Measurements from ENCODE around the gene MAP2K5.

The MAP2K5 gene

GRCh38 chr15:67680641-67681040 lies 138.1 kb downstream of the MAP2K5 start (continued):
- TF ChIP-seq BCL6B (tag by site-specific recombination; IDR thresholded peaks at IDR 0.05) (peak; percentile 54; the same call in 1 of the 2 replicates), ZNF350 (tag by site-specific recombination; IDR thresholded peaks at IDR 0.05) (peak; percentile 50; the same call in 1 of the 2 replicates), ZNF555 (tag by site-specific recombination; conservative IDR thresholded peaks at IDR 0.05) (no peak), ZNF692 (tag by site-specific recombination; IDR thresholded peaks at IDR 0.05) (peak; percentile 62), SETDB1 (IDR thresholded peaks at IDR 0.05; ENCODE audit: insufficient read length, low read length) (no peak), ZXDB (tag by site-specific recombination; IDR thresholded peaks at IDR 0.05) (0 out of 2 replicates have a peak, but pooled peaks have one; percentile 37)

GRCh38 chr15:67685008-67685599 lies 142.6 kb downstream of the MAP2K5 start:
- POLR2A ChIA-PET: no interaction called here
- CTCF ChIA-PET: no interaction called here
- TF ChIP-seq KLF8 (tag by site-specific recombination; IDR thresholded peaks at IDR 0.05) (0 out of 2 replicates have a peak, but pooled peaks have one; percentile 28), ZNF404 (tag by site-specific recombination; IDR thresholded peaks at IDR 0.05) (0 out of 2 replicates have a peak, but pooled peaks have one; percentile 41), ZBTB44 (tag by site-specific recombination; IDR thresholded peaks at IDR 0.05) (peak; percentile 14; the same call in 1 of the 2 replicates), ZNF610 (tag by site-specific recombination; IDR thresholded peaks at IDR 0.05; ENCODE audit: borderline replicate concordance) (peak; percentile 81), ZSCAN23 (tag by site-specific recombination; IDR thresholded peaks at IDR 0.05) (no peak), REPIN1 (tag by site-specific recombination; IDR thresholded peaks at IDR 0.05; ENCODE audit: low read depth) (no peak), ZNF473 (tag by site-specific recombination; IDR thresholded peaks at IDR 0.05) (no peak), ZNF274 (IDR thresholded peaks at IDR 0.05; ENCODE audit: low read length) (no peak), ZNF274 (tag by site-specific recombination; IDR thresholded peaks at IDR 0.05; ENCODE audit: borderline replicate concordance) (no peak), ZNF155 (tag by site-specific recombination; IDR thresholded peaks at IDR 0.05) (no peak), ZNF510 (tag by site-specific recombination; IDR thresholded peaks at IDR 0.05; ENCODE audit: insufficient replicate concordance) (peak; percentile 58), ZNF548 (tag by site-specific recombination; IDR thresholded peaks at IDR 0.05) (no peak), HOXD13 (CRISPR knock-in tag; IDR thresholded peaks at IDR 0.05; ENCODE audit: borderline replicate concordance) (no peak), ZNF184 (tag by site-specific recombination; IDR thresholded peaks at IDR 0.05) (peak; percentile 70; the same call in 1 of the 2 replicates), ZNF248 (tag by site-specific recombination; IDR thresholded peaks at IDR 0.05) (no peak), ZNF768 (tag by site-specific recombination; IDR thresholded peaks at IDR 0.05) (no peak; the same call in 1 of the 2 replicates), ZXDB (tag by site-specific recombination; IDR thresholded peaks at IDR 0.05) (peak; percentile 40; the same call in 1 of the 2 replicates), ZNF626 (tag by site-specific recombination; IDR thresholded peaks at IDR 0.05) (peak; percentile 98), TRIM28 (IDR thresholded peaks at IDR 0.05; ENCODE audit: borderline replicate concordance, low read length) (peak; percentile 95; the same call in 1 of the 2 replicates), SALL2 (tag by site-specific recombination; IDR thresholded peaks at IDR 0.05; ENCODE audit: borderline replicate concordance) (no peak), ZNF529 (tag by site-specific recombination; IDR thresholded peaks at IDR 0.05; ENCODE audit: insufficient replicate concordance) (peak; percentile 81), ZNF549 (tag by site-specific recombination; IDR thresholded peaks at IDR 0.05) (peak; percentile 74; the same call in 1 of the 2 replicates), ZBTB49 (tag by site-specific recombination; IDR thresholded peaks at IDR 0.05; ENCODE audit: low read depth) (no peak), ZNF843 (tag by site-specific recombination; IDR thresholded peaks at IDR 0.05) (no peak), EGR2 (tag by site-specific recombination; IDR thresholded peaks at IDR 0.05; ENCODE audit: low read depth) (no peak)

More at GRCh38 chr15:67685008-67685599, 142.6 kb downstream of the MAP2K5 start:
- Histone ChIP-seq H3K4me1 (ENCODE audit: control insufficient read depth, insufficient read depth, low read length) (peaks cover 6% of the 10 kb centered on the region; the same call in 1 of the 2 replicates), H3K27ac (ENCODE audit: extremely low read depth, low read depth, low read length) (no peak overlapping the region), H3K4me3 (ENCODE audit: low read depth, low read length) (no peak overlapping the region), H3K36me3 (ENCODE audit: control insufficient read depth in 2 of 2, insufficient read depth in 1 of 2, low read length in 2 of 2) (no peaks in the 10 kb centered on the region), H3K9me3 (ENCODE audit: control insufficient read depth, insufficient read depth, low read depth, low read length) (no peaks in the 10 kb centered on the region)
